ENCODE data around the gene FLVCR2.

FLVCR2 gene

GRCh38 chr14:75587388-75587787 is 9.0 kb downstream of the FLVCR2 start:
- Histone ChIP-seq H2BK120ac (ENCODE audit: low read depth, low read length) (no peak overlapping the region), H3K4me2 (ENCODE audit: low read length, poor library complexity, severe bottlenecking) (no peak overlapping the region), H2BK15ac (ENCODE audit: low read depth, poor library complexity, severe bottlenecking) (no peak overlapping the region), H2BK5ac (ENCODE audit: low read depth, low read length, poor library complexity, severe bottlenecking) (no peak overlapping the region), H3K9ac (ENCODE audit: low read length) (no peak overlapping the region), H3K79me1 (replicated peaks; ENCODE audit: low read length, poor library complexity, severe bottlenecking) (peaks cover 39% of the 10 kb centered on the region), H3K4me3 (ENCODE audit: insufficient read depth in 1 of 2, low read depth in 1 of 2, low read length in 2 of 2) (no peak overlapping the region), H3K9me3 (ENCODE audit: control insufficient read depth, low read length) (no peaks in the 10 kb centered on the region), H3K23ac (ENCODE audit: low read length in 2 of 2) (no peak overlapping the region), H2AK5ac (ENCODE audit: low read length, severe bottlenecking) (no peak overlapping the region), H3K14ac (ENCODE audit: low read length in 2 of 2) (no peak overlapping the region), H4K91ac (ENCODE audit: low read length) (no peak overlapping the region), H2BK12ac (ENCODE audit: low read length in 2 of 2) (no peak overlapping the region), H3K36me3 (ENCODE audit: control insufficient read depth in 1 of 2, insufficient read depth in 2 of 2, low read depth in 1 of 2, low read length in 2 of 2) (peaks cover 0 to 17% of the 10 kb centered on the region in 2 experiments), H3K27ac (ENCODE audit: low read length, poor library complexity, severe bottlenecking) (no peak overlapping the region), H3K18ac (ENCODE audit: low read depth in 1 of 2, low read length in 2 of 2) (no peak overlapping the region), H3K27me3 (ENCODE audit: control insufficient read depth in 1 of 2, insufficient read depth in 1 of 2, low read length in 2 of 2) (peaks cover 0 to 3% of the 10 kb centered on the region in 2 experiments), H4K8ac (ENCODE audit: low read length) (no peak overlapping the region), H3K4ac (ENCODE audit: low read depth in 1 of 2, low read length in 2 of 2) (no peak overlapping the region), H2AFZ (ENCODE audit: low read depth, low read length) (no peak overlapping the region), H3K4me1 (ENCODE audit: control insufficient read depth, insufficient read depth, low read depth, low read length) (no peaks in the 10 kb centered on the region)
- no peak for DNase-seq

- Histone ChIP-seq H3K27me3 (ENCODE audit: control insufficient read depth in 1 of 2, insufficient read depth in 1 of 2, low read length in 2 of 2) (peaks cover 0 to 3% of the 10 kb centered on the region in 2 experiments), H2BK15ac (ENCODE audit: low read depth, poor library complexity, severe bottlenecking) (no peak overlapping the region), H3K27ac (ENCODE audit: low read length, poor library complexity, severe bottlenecking) (no peak overlapping the region), H3K4me2 (ENCODE audit: low read length, poor library complexity, severe bottlenecking) (no peak overlapping the region), H3K14ac (ENCODE audit: low read length in 2 of 2) (no peak overlapping the region), H3K4ac (ENCODE audit: low read depth in 1 of 2, low read length in 2 of 2) (no peak overlapping the region), H3K9ac (ENCODE audit: low read length) (no peak overlapping the region), H4K91ac (ENCODE audit: low read length) (no peak overlapping the region), H3K4me3 (ENCODE audit: insufficient read depth in 1 of 2, low read depth in 1 of 2, low read length in 2 of 2) (no peak overlapping the region), H2BK12ac (ENCODE audit: low read length in 2 of 2) (no peak overlapping the region), H2AFZ (ENCODE audit: low read depth, low read length) (no peak overlapping the region), H3K79me1 (replicated peaks; ENCODE audit: low read length, poor library complexity, severe bottlenecking) (peaks cover 35% of the 10 kb centered on the region), H3K4me1 (ENCODE audit: control insufficient read depth, insufficient read depth, low read depth, low read length) (no peaks in the 10 kb centered on the region), H3K36me3 (ENCODE audit: control insufficient read depth in 1 of 2, insufficient read depth in 2 of 2, low read depth in 1 of 2, low read length in 2 of 2) (peaks cover 0 to 17% of the 10 kb centered on the region in 2 experiments), H4K8ac (ENCODE audit: low read length) (no peak overlapping the region), H3K23ac (ENCODE audit: low read length in 2 of 2) (no peak overlapping the region), H2BK120ac (ENCODE audit: low read depth, low read length) (no peak overlapping the region), H3K18ac (ENCODE audit: low read depth in 1 of 2, low read length in 2 of 2) (no peak overlapping the region), H3K9me3 (ENCODE audit: control insufficient read depth, low read length) (no peaks in the 10 kb centered on the region), H2AK5ac (ENCODE audit: low read length, severe bottlenecking) (no peak overlapping the region), H2BK5ac (ENCODE audit: low read depth, low read length, poor library complexity, severe bottlenecking) (no peak overlapping the region)
- WGBS = 77% methylated on average over 6 of the region's 6 CpGs
- DNase-seq = no peak
These were observed 11.5 kb downstream of the FLVCR2 start for GRCh38 chr14:75589931-75590330.

GRCh38 chr14:75591331-75591946 is 13.0 kb downstream of the FLVCR2 start:
- H3K27ac ChIP-seq (ENCODE audit: low read length, poor library complexity, severe bottlenecking) = no peak overlapping the region
- no peak overlapping the region for H3K9ac ChIP-seq (ENCODE audit: low read length)
- no peak overlapping the region for H3K18ac ChIP-seq (ENCODE audit: low read depth in 1 of 2, low read length in 2 of 2)
- no peak overlapping the region for H2BK120ac ChIP-seq (ENCODE audit: low read depth, low read length)
- H4K8ac ChIP-seq (ENCODE audit: low read length) = no peak overlapping the region
- H3K4ac ChIP-seq (ENCODE audit: low read depth in 1 of 2, low read length in 2 of 2) = no peak overlapping the region
- no peak overlapping the region for H3K4me3 ChIP-seq (ENCODE audit: insufficient read depth in 1 of 2, low read depth in 1 of 2, low read length in 2 of 2)
- H2AK5ac ChIP-seq (ENCODE audit: low read length, severe bottlenecking) = no peak overlapping the region
- DNase-seq = no peak
- no peaks in the 10 kb centered on the region for H3K4me1 ChIP-seq (ENCODE audit: control insufficient read depth, insufficient read depth, low read depth, low read length)
- no peak overlapping the region for H2AFZ ChIP-seq (ENCODE audit: low read depth, low read length)
- peaks cover 39% of the 10 kb centered on the region for H3K79me1 ChIP-seq (replicated peaks; ENCODE audit: low read length, poor library complexity, severe bottlenecking)
- H3K9me3 ChIP-seq (ENCODE audit: control insufficient read depth, low read length) = no peaks in the 10 kb centered on the region
- no peak overlapping the region for H2BK5ac ChIP-seq (ENCODE audit: low read depth, low read length, poor library complexity, severe bottlenecking)
- no peak overlapping the region for H3K4me2 ChIP-seq (ENCODE audit: low read length, poor library complexity, severe bottlenecking)
- 100% methylated on average over 1 of the region's 1 CpG for WGBS
- H3K36me3 ChIP-seq (ENCODE audit: control insufficient read depth in 1 of 2, insufficient read depth in 2 of 2, low read depth in 1 of 2, low read length in 2 of 2) = peaks cover 0 to 17% of the 10 kb centered on the region in 2 experiments
- no peak overlapping the region for H3K14ac ChIP-seq (ENCODE audit: low read length in 2 of 2)
- H4K91ac ChIP-seq (ENCODE audit: low read length) = no peak overlapping the region
- no peak overlapping the region for H3K23ac ChIP-seq (ENCODE audit: low read length in 2 of 2)
- peaks cover 0 to 3% of the 10 kb centered on the region in 2 experiments for H3K27me3 ChIP-seq (ENCODE audit: control insufficient read depth in 1 of 2, insufficient read depth in 1 of 2, low read length in 2 of 2)
- H2BK15ac ChIP-seq (ENCODE audit: low read depth, poor library complexity, severe bottlenecking) = no peak overlapping the region
- H2BK12ac ChIP-seq (ENCODE audit: low read length in 2 of 2) = no peak overlapping the region

GRCh38 chr14:75591987-75592575 is 13.7 kb downstream of the FLVCR2 start:
- H3K23ac ChIP-seq (ENCODE audit: low read length in 2 of 2) = no peak overlapping the region
- peaks cover 39% of the 10 kb centered on the region for H3K79me1 ChIP-seq (replicated peaks; ENCODE audit: low read length, poor library complexity, severe bottlenecking)
- peaks cover 0 to 3% of the 10 kb centered on the region in 2 experiments for H3K27me3 ChIP-seq (ENCODE audit: control insufficient read depth in 1 of 2, insufficient read depth in 1 of 2, low read length in 2 of 2)
- no peak overlapping the region for H3K4me3 ChIP-seq (ENCODE audit: insufficient read depth in 1 of 2, low read depth in 1 of 2, low read length in 2 of 2)
- no peak overlapping the region for H4K8ac ChIP-seq (ENCODE audit: low read length)
- no peaks in the 10 kb centered on the region for H3K4me1 ChIP-seq (ENCODE audit: control insufficient read depth, insufficient read depth, low read depth, low read length)
- no peak overlapping the region for H3K14ac ChIP-seq (ENCODE audit: low read length in 2 of 2)
- no peak overlapping the region for H3K27ac ChIP-seq (ENCODE audit: low read length, poor library complexity, severe bottlenecking)
- DNase-seq = no peak
- no peak overlapping the region for H3K18ac ChIP-seq (ENCODE audit: low read depth in 1 of 2, low read length in 2 of 2)
- no peak overlapping the region for H3K9ac ChIP-seq (ENCODE audit: low read length)
- no peak overlapping the region for H4K91ac ChIP-seq (ENCODE audit: low read length)
- peaks cover 0 to 17% of the 10 kb centered on the region in 2 experiments for H3K36me3 ChIP-seq (ENCODE audit: control insufficient read depth in 1 of 2, insufficient read depth in 2 of 2, low read depth in 1 of 2, low read length in 2 of 2)
- no peak overlapping the region for H3K4me2 ChIP-seq (ENCODE audit: low read length, poor library complexity, severe bottlenecking)
- no peak overlapping the region for H2BK120ac ChIP-seq (ENCODE audit: low read depth, low read length)
- H3K4ac ChIP-seq (ENCODE audit: low read depth in 1 of 2, low read length in 2 of 2) = no peak overlapping the region
- no peak overlapping the region for H2BK12ac ChIP-seq (ENCODE audit: low read length in 2 of 2)
- no peak overlapping the region for H2BK15ac ChIP-seq (ENCODE audit: low read depth, poor library complexity, severe bottlenecking)
- H2AFZ ChIP-seq (ENCODE audit: low read depth, low read length) = no peak overlapping the region
- no peaks in the 10 kb centered on the region for H3K9me3 ChIP-seq (ENCODE audit: control insufficient read depth, low read length)
- H2AK5ac ChIP-seq (ENCODE audit: low read length, severe bottlenecking) = no peak overlapping the region
- no peak overlapping the region for H2BK5ac ChIP-seq (ENCODE audit: low read depth, low read length, poor library complexity, severe bottlenecking)
